Activated CD4-positive, alpha-beta memory T cell treated with anti-CD3 and anti-CD28 coated beads, Interleukin-2, amount 10 ng/mL, durations not matched to agents 7 days and 5 days (primary cell): Measurements from ENCODE around the gene HOXC9. TPM values are rescaled to one million over a fixed set of nuclear protein-coding genes. Genes with fewer than 3 reads are reported as not detected.

Experiments used
- CTCF ChIA-PET: fragments of 350-600 bp; sonication (Branson Sonifier 250); formaldehyde crosslinking; loops from one replicate; lab custom pipeline; 2021; ENCODE audit warnings: antibody characterized with exemption, inconsistent platforms; lab: Charles Lee
- POLR2A ChIA-PET: fragments of 350-600 bp; sonication (Branson Sonifier 250); formaldehyde crosslinking; loops from one replicate; lab custom pipeline; 2021; ENCODE audit warnings: antibody characterized with exemption; lab: Charles Lee
- DNase-seq: peaks from one replicate; pipeline ENCODE4 v3.0.0-alpha.2; 2020
- H3K27ac Mint-ChIP-seq: one replicate; pipeline ENCODE4 v1.8.0; 2021; ENCODE audit warnings: mild to moderate bottlenecking, mixed read lengths
- H3K27me3 Mint-ChIP-seq: one replicate; pipeline ENCODE4 v1.8.0; 2021; ENCODE audit warnings: mixed read lengths
- H3K36me3 Mint-ChIP-seq: one replicate; pipeline ENCODE4 v1.8.0; 2021; ENCODE audit warnings: low read depth, mixed read lengths
- H3K4me1 Mint-ChIP-seq: one replicate; pipeline ENCODE4 v1.8.0; 2021; ENCODE audit warnings: mixed read lengths
- H3K4me3 Mint-ChIP-seq: one replicate; pipeline ENCODE4 v1.8.0; 2021; ENCODE audit warnings: mild to moderate bottlenecking, mixed read lengths
- H3K9me3 Mint-ChIP-seq: one replicate; pipeline ENCODE4 v1.8.0; 2021; ENCODE audit warnings: mixed read lengths
- total RNA-seq, 2 experiments: library from RNA; stranded (reverse); gene quantifications; one replicate each; pipeline ENCODE4 v1.2.3, GENCODE V29; 2021

Gene HOXC9
- total RNA-seq, 2 experiments from 2014 or later: not detected

- ChIA-PET CTCF (interaction anchor here (1.2 kb wide), 1 partner anchor 181 kb away, joined by 3 read pairs; no protein-coding TSS in a partner anchor), POLR2A (interaction anchor here (1.0 to 1.7 kb wide), 2 partner anchors 12 to 71 kb away, joined by 3 to 4 read pairs; no protein-coding TSS in a partner anchor)
- H3K27ac Mint-ChIP-seq: no peak overlapping the region
- peaks cover 93% of the 10 kb centered on the region for H3K27me3 Mint-ChIP-seq
- H3K9me3 Mint-ChIP-seq: no peaks in the 10 kb centered on the region
- H3K4me3 Mint-ChIP-seq: no peak overlapping the region
- no peak for DNase-seq
- peaks cover 30% of the 10 kb centered on the region for H3K4me1 Mint-ChIP-seq
- H3K36me3 Mint-ChIP-seq: peaks cover 3% of the 10 kb centered on the region
These were observed 11.2 kb downstream of the HOXC9 start for GRCh38 chr12:54010972-54011664.

DNA sequence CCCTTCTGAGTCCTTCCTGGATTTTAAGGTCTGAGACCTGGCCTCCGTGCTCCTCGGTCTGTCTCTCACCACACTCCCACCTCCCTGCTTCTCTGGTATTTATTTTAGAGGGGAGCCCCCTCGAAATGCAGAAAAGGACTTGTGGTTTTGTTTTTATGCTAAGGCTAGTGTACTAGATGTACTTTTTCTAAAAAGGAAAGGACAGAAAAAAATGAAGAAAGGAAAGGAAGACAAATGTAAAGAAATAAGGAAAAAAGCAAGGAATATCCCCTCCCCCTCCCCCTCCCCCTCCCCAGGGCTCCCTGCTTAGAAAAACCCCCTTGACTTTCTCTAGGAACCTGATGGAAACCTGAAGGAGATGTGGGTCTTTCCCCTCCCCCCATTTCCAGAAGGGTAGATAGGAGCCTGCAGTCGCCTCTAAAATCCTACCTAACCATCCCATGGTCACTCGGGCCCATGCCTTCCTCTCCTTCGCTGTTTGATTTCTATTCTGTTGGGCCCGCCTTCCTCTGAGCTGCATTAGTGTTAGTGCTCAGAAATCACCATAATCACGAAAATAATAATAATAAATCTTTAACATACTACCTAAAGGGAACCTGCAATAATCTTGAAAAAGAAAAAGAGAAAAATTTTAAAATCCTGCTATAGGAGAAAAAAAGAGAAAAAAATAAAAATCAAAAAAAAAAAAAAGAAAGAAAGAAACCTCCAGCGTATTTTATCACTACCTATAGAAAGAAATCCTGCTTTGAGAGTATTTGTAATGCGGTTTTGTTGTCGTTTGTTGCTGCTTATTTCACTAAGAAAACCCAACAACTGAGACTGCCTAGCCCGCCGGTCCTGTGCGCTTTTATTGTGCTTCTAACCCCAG is 11.9 kb downstream of the HOXC9 start:
- peaks cover 3% of the 10 kb centered on the region for H3K36me3 Mint-ChIP-seq
- H3K4me1 Mint-ChIP-seq: peaks cover 23% of the 10 kb centered on the region
- no peaks in the 10 kb centered on the region for H3K9me3 Mint-ChIP-seq
- ChIA-PET POLR2A (no interaction called here), CTCF (interaction anchor here (0.7 to 1.3 kb wide), 5 partner anchors 147 to 196 kb away, joined by 3 to 5 read pairs (median 4); no protein-coding TSS in a partner anchor)
- no peak overlapping the region for H3K4me3 Mint-ChIP-seq
- no peak overlapping the region for H3K27ac Mint-ChIP-seq
- H3K27me3 Mint-ChIP-seq: peaks cover 90% of the 10 kb centered on the region
- no peak for DNase-seq

DNA sequence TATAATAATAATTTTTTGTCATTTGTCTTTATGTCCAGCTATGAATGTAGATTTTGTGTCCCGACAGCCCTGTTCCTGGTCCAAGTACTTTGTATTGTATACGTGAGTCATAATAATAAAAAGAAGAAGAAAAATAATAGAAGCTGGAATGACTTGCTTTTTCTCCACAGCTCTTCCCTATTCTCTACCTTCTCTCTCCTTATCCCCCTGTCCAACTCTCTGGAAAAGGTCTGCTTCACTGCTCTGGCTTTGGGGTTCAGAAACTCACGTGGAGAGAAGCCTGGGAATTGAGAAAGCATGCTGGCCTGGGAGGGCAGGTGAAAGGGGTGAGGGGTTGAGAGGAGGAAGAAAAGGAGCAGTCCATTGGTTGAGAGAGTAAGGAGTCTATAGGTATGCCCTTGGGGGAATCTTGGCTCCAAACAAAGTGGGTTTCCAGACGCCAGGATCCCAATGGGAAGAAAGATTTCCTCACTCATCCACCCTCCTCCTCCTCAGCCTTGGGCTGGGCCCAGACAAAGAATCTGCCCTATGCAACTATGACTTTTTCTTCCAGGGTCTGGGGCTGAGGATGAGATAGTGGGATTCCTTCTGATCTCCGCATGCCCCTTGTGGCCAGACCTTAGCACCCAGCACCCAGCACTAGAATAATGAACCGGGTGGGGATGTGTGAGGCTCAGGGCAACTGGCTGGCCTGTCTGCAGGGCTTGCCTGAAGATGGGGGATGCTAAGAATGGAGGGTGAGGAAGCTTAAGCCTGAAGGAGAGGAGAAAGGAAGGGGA is 12.9 kb downstream of the HOXC9 start:
- ChIA-PET CTCF (interaction anchor here (0.6 to 1.3 kb wide), 4 partner anchors 24 to 195 kb away, joined by 3 to 5 read pairs (median 4); no protein-coding TSS in a partner anchor), POLR2A (no interaction called here)
- peaks cover 90% of the 10 kb centered on the region for H3K27me3 Mint-ChIP-seq
- no peak overlapping the region for H3K4me3 Mint-ChIP-seq
- peaks cover 3% of the 10 kb centered on the region for H3K36me3 Mint-ChIP-seq
- no peaks in the 10 kb centered on the region for H3K9me3 Mint-ChIP-seq
- no peak overlapping the region for H3K27ac Mint-ChIP-seq
- peaks cover 28% of the 10 kb centered on the region for H3K4me1 Mint-ChIP-seq
- no peak for DNase-seq

- ChIA-PET POLR2A (no interaction called here), CTCF (interaction anchor here (1.4 to 3.8 kb wide), 2 partner anchors 18 to 187 kb away, joined by 4 to 21 read pairs; partner anchors contain the start of gene HOXC5)
- Mint-ChIP-seq H3K4me3 (no peak overlapping the region), H3K27me3 (peaks cover 79% of the 10 kb centered on the region), H3K27ac (no peak overlapping the region), H3K4me1 (peaks cover 30% of the 10 kb centered on the region), H3K36me3 (no peaks in the 10 kb centered on the region), H3K9me3 (no peaks in the 10 kb centered on the region)
- DNase-seq: no peak
These were observed 14.5 kb downstream of the HOXC9 start for GRCh38 chr12:54014377-54015017.

DNA sequence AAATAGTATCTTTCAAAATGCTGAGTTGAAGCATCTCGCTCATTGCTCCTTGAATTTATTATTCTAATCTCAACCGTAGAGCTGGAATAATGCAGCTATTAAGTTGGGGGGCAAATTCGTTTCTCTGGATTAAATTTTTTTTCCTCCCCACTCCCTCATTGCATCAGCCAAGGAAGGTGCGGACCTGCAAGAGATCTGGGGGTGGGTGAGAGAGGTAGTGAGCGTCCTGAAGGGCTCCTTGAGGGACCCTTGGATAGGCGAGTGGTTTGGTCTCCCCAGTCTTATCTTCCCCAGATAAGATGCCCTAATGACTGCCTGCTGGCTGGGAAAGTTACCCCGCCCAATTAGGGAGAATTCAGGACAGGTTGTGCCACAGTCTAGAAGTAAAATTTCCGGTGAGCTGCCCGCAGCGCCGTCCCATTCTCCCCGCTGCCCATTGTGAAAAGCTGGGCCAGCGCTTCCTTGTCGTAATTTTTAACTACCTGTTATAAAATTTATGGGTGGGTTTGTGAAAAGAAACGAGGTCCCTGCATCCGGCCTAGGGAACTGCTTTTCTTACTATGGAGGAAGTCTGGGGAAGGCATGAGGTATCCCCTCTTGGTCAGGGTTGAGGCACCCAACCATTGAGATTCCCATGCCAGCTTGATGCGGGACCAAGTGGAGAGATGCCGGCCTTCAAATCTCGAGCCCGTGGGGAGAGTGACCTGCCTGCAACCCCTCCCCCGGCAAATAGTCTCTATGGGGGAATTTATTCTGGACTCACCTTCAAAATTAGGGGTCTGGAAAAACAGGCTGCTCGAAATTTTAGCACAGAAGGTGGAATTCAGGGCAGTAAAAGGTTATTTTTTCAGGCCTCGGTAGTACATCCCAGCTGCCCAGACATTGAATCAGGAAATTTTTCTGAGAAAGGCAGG is 15.3 kb downstream of the HOXC9 start:
- Mint-ChIP-seq H3K9me3 (no peaks in the 10 kb centered on the region), H3K27me3 (peaks cover 79% of the 10 kb centered on the region), H3K4me3 (no peak overlapping the region), H3K4me1 (peaks cover 30% of the 10 kb centered on the region), H3K36me3 (no peaks in the 10 kb centered on the region), H3K27ac (no peak overlapping the region)
- ChIA-PET CTCF (interaction anchor here (0.7 to 3.8 kb wide), 3 partner anchors 18 to 278 kb away, joined by 4 to 21 read pairs (median 4); partner anchors contain the start of gene HOXC5), POLR2A (no interaction called here)
- no peak for DNase-seq

DNA sequence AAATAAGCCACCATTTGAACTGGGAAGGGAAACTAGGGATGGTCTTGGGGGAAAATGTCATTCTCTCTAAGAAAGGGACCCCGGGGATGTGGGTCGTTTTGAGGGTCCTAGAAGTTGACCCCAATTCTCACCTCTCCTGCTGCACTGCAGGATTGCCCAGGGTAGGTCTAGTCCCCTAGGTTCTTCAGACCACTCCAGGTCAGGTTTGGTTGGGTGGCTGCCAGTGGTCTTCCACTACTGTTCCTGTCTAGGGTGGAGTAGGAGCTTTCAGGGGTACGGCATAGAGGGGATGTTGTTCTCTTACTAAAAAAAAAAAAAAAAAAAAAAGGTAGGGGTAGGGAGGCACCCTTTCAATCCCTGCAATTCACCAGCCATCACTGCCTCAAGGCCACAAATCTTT is 16.1 kb downstream of the HOXC9 start:
- POLR2A ChIA-PET: interaction anchor here (1.2 kb wide), 1 partner anchor 173 kb away, joined by 3 read pairs; the partner anchor contains the start of gene SMUG1
- Mint-ChIP-seq H3K4me3 (no peak overlapping the region), H3K36me3 (no peaks in the 10 kb centered on the region), H3K4me1 (peaks cover 27% of the 10 kb centered on the region), H3K9me3 (no peaks in the 10 kb centered on the region), H3K27ac (no peak overlapping the region), H3K27me3 (peaks cover 72% of the 10 kb centered on the region)
- CTCF ChIA-PET: interaction anchor here (0.7 to 3.8 kb wide), 7 partner anchors 10 to 277 kb away, joined by 4 to 21 read pairs (median 9); partner anchors contain the start of gene HOXC5
- DNase-seq: no peak

GRCh38 chr12:54016478-54016964 is 16.6 kb downstream of the HOXC9 start:
- H3K9me3 Mint-ChIP-seq: no peaks in the 10 kb centered on the region
- ChIA-PET POLR2A (interaction anchor here (1.2 to 1.4 kb wide), 2 partner anchors 10 to 173 kb away, joined by 3 to 4 read pairs; partner anchors contain the start of gene SMUG1), CTCF (interaction anchor here (0.6 to 3.8 kb wide), 11 partner anchors 10 to 277 kb away, joined by 3 to 21 read pairs (median 8); partner anchors contain the start of genes HOXC10 and HOXC5)
- H3K27me3 Mint-ChIP-seq: peaks cover 71% of the 10 kb centered on the region
- H3K4me3 Mint-ChIP-seq: no peak overlapping the region
- H3K4me1 Mint-ChIP-seq: peaks cover 24% of the 10 kb centered on the region
- no peaks in the 10 kb centered on the region for H3K36me3 Mint-ChIP-seq
- H3K27ac Mint-ChIP-seq: no peak overlapping the region
- DNase-seq: no peak

DNA sequence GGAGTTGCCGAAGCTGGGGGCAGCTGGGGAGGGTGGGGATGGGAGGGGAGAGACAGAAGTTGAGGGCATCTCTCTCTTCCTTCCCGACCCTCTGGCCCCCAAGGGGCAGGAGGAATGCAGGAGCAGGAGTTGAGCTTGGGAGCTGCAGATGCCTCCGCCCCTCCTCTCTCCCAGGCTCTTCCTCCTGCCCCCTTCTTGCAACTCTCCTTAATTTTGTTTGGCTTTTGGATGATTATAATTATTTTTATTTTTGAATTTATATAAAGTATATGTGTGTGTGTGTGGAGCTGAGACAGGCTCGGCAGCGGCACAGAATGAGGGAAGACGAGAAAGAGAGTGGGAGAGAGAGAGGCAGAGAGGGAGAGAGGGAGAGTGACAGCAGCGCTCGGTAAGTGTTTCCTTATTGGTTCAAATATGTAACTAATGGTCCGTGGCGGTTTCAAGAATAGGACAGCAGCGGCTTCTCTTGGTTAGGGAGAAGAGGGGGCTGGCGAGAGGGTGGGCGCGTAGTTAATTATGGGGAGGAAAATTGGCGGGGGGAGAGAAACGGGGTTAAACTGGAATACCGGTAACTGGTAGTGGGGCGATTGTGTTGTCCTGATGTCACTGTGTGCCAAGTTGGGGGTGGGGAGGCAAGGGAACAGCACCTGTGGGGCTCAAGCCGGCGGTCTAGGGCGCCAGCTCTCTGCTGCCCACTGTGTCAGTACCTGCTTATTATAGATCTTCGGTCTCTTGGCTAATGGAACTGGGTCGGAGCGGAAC is 17.2 kb downstream of the HOXC9 start:
- no peak overlapping the region for H3K27ac Mint-ChIP-seq
- POLR2A ChIA-PET: interaction anchor here (0.9 to 1.4 kb wide), 7 partner anchors 8 to 199 kb away, joined by 3 to 4 read pairs (median 3); partner anchors contain the start of genes HOXC8 and SMUG1
- no peaks in the 10 kb centered on the region for H3K9me3 Mint-ChIP-seq
- DNase-seq: no peak
- CTCF ChIA-PET: interaction anchor here (0.6 to 3.8 kb wide), 19 partner anchors 9 to 308 kb away, joined by 3 to 21 read pairs (median 6); partner anchors contain the start of genes COPZ1, HOXC10, HOXC11 and HOXC5
- no peaks in the 10 kb centered on the region for H3K36me3 Mint-ChIP-seq
- H3K27me3 Mint-ChIP-seq: peaks cover 72% of the 10 kb centered on the region
- H3K4me3 Mint-ChIP-seq: peak overlapping the region; percentile 73
- peaks cover 23% of the 10 kb centered on the region for H3K4me1 Mint-ChIP-seq

GRCh38 chr12:54017878-54018467 is 18.0 kb downstream of the HOXC9 start:
- ChIA-PET CTCF (interaction anchor here (0.7 to 3.8 kb wide), 17 partner anchors 9 to 307 kb away, joined by 3 to 21 read pairs (median 6); partner anchors contain the start of genes COPZ1, HOXC10, HOXC11 and HOXC5), POLR2A (interaction anchor here (0.9 to 1.4 kb wide), 6 partner anchors 9 to 199 kb away, joined by 3 to 4 read pairs (median 3); partner anchors contain the start of genes HOXC8 and SMUG1)
- Mint-ChIP-seq H3K4me1 (peaks cover 23% of the 10 kb centered on the region), H3K27ac (no peak overlapping the region), H3K27me3 (peaks cover 71% of the 10 kb centered on the region), H3K36me3 (no peaks in the 10 kb centered on the region), H3K9me3 (no peaks in the 10 kb centered on the region), H3K4me3 (peak overlapping the region; percentile 73)
- DNase-seq: peak; percentile 74
